ENCODE data around the gene ELOVL3.
A peak's percentile ranks its signal among the peaks of the same experiment; 100 is the strongest.
"Not testable (repeated sequence)": the region's sequence is repeated elsewhere in the genome, so short reads cannot be mapped to it uniquely, and the experiment has no call there.

Gene ELOVL3, protein sequence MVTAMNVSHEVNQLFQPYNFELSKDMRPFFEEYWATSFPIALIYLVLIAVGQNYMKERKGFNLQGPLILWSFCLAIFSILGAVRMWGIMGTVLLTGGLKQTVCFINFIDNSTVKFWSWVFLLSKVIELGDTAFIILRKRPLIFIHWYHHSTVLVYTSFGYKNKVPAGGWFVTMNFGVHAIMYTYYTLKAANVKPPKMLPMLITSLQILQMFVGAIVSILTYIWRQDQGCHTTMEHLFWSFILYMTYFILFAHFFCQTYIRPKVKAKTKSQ

DNA sequence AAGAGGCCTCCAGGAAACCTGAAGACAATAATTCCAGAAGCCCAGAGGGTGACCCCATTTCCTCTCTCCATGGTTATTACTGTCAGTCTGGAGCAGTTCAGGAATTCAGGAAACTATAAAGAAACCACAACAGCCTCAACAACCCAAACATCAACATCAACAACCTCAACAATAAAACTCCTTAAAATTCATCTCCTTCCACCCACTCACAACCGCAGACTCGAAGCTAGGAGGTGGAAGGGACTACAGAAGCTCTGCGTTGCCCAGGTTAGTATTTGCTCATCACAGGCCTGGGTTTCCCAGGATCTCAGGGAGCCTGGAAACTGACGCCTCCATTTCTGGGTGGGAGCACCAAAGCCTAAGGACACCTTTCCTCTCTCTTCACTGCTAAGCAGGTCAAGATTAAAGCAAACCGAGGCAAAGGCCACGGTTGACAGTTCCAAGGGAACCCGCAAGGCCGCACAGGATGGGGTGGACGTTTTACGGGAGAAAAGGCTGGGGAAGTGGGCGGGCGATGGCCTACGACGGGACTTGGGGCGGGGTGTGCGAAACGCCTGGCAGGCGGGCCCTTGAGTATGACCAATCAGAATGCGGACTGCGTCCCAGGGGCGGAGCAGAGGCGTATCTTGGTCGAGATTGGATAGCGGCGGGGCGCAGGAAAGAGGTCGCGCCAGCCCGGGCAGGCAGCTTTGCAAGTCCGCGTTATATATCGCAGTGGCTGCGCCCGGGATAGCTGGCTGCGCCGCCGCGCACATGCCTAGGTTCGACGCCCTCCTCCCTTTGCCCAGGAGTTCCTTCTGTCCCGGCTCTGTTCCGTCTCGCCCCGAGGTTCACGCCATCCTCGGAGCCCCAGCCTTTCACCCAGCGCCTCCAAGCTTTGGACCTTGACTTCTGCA, at the start of gene ELOVL3:
Gene ELOVL3 (plus strand): TSS at position 654 of the 896 bp plus-strand sequence. CDS start 250 bp downstream, outside the sequence.
- DNase-seq (ENCODE audit: low read depth in 2 of 2, low spot score in 1 of 2), result peak; percentile 33 to 66

GRCh38 chr10:102184606-102185005, 41.5 kb upstream of the ELOVL3 start:
- DNase-seq (ENCODE audit: low read depth in 2 of 2, low spot score in 1 of 2), result no peak

- no peak for DNase-seq (ENCODE audit: low read depth in 2 of 2, low spot score in 1 of 2)
These were observed 40.8 kb upstream of the ELOVL3 start for GRCh38 chr10:102185272-102185671.

DNA sequence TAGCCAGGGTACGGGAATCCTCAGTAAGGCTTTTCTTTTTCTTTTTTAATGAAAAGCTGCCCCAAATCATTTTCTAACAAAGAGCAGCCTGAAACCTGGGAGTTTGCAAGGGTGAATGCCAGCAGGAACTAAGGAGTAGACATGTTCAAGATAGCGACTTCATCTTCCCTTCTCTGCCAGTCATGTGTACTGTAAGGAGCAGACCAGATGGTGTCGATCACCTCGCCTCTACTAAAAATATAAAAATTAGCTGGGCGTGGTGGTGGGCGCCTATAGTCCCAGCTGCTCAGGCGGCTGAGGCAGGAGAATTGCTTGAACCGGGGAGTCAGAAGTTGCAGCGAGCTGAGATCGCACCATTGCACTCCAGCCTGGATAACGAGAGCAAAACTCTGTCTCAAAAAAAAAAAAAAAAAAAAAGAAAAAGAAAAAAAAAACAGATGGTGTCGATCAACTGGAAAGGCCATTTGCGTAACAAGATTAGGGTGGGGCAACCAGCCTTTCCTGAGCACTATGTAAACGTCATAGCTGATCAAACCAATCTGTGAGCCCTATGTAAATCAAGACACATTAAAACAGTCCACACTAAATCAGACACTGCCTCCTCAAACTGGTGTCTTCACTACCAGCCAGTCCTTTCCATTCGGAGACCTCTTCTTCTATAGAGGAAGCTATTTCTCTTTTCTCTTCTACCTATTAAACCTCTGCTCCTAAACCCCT, 40.1 kb upstream of the ELOVL3 start:
- DNase-seq (ENCODE audit: low read depth in 2 of 2, low spot score in 1 of 2), result no peak

DNA sequence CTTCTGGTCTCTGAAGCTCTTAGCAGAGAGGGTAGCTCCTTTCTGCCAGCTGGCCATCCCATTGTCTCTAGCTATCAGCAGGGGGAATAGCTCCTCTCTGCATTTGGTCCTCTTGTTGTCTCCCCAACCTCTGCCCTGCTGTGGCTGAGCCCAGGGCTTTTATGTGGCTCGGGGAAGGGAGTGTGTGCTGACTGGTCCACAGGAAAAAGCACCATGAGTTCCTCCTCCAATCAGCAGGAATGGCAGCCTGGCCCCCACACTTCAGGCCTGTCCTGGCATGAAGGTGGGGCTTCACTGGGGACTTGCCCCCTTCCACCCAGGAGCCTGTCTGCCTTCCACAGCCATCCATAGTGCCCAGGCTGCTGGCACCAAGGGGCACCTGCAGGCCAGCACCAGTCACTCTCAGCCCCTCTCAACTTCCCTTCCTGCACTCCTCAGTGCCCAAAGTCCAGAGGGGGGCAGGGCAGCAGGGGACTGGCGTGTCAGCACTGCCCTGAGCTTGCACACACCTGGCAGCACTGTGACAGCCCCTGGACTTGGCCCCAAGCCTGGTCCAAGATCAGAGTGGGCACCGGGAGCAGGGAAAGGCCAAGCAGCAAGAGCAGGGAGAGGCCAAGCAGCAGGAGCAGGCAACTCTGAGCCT, 37.7 kb upstream of the ELOVL3 start:
- DNase-seq (ENCODE audit: low read depth in 2 of 2, low spot score in 1 of 2), result no peak

- DNase-seq (ENCODE audit: low read depth in 2 of 2, low spot score in 1 of 2), result not testable (repeated sequence)
These were observed 36.9 kb upstream of the ELOVL3 start for GRCh38 chr10:102188941-102189898.

- no peak for DNase-seq (ENCODE audit: low read depth in 2 of 2, low spot score in 1 of 2)
These were observed 34.1 kb upstream of the ELOVL3 start for GRCh38 chr10:102191956-102192355.

DNA sequence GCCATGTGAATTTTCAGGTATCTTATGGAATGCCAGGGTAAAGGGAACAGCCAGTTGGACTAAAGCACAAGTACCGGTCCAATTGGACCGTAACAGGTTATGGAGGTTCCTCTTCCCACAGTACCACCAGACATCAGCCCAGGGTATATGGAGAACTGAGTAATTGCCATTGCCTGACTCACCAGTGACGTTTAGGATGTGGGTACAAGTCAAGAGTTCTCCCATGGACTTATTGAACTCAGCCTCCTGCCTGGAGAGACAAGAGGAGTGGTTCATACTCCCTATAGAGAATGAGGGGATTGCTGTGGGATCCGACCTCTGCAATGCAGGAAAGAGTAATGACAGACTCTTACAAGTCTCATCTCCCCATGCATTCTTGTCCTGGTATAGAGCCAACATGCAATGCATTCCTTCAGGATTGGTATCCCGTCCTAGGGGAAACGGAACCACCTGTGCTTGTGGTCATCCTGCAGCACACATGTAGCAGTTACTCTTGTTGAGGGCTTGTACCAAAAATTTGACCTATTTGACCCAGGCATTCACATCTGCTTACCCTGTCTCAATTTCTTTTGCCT, 30.7 kb upstream of the ELOVL3 start:
- DNase-seq (ENCODE audit: low read depth in 2 of 2, low spot score in 1 of 2), result no peak

DNA sequence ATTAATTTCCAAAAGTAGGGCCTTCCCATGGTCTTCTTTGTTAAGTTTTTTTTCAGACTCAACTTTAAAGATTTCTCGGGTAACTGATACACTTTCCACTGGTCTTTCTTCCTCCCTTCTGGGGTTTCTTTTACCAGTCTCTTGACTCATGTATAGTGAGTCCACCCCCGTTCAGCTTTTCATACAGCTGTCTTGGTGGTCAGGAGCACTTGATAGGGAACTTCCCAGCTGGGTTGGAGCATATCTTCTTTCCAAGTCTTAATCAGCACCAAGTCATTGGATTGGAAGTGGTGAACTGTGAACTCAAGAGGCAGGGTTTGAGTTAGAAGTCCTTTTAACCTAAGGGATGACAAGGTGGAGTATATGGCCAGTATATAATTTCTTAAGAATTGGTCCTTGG, 29.2 kb upstream of the ELOVL3 start:
- DNase-seq (ENCODE audit: low read depth in 2 of 2, low spot score in 1 of 2), result no peak

DNA sequence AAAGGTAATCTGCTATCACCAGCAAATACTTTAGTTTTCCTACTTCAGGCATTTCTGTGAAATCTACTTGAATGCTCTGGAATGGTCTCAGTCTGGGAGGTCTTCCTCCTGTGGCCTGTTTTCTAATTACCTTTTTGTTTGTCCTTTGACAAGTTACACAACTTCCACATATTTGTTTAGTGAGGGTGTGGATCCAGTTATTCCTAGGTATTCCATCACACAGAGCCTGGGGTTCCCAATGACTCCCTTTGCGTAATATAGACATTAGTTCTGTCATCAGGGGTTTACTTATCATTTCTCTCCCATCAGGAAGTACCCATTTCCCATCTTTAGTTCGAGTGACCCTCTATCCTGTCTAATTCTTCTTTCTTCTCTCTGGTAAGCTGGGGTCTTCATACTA, 28.1 kb upstream of the ELOVL3 start:
- no peak for DNase-seq (ENCODE audit: low read depth in 2 of 2, low spot score in 1 of 2)

DNA sequence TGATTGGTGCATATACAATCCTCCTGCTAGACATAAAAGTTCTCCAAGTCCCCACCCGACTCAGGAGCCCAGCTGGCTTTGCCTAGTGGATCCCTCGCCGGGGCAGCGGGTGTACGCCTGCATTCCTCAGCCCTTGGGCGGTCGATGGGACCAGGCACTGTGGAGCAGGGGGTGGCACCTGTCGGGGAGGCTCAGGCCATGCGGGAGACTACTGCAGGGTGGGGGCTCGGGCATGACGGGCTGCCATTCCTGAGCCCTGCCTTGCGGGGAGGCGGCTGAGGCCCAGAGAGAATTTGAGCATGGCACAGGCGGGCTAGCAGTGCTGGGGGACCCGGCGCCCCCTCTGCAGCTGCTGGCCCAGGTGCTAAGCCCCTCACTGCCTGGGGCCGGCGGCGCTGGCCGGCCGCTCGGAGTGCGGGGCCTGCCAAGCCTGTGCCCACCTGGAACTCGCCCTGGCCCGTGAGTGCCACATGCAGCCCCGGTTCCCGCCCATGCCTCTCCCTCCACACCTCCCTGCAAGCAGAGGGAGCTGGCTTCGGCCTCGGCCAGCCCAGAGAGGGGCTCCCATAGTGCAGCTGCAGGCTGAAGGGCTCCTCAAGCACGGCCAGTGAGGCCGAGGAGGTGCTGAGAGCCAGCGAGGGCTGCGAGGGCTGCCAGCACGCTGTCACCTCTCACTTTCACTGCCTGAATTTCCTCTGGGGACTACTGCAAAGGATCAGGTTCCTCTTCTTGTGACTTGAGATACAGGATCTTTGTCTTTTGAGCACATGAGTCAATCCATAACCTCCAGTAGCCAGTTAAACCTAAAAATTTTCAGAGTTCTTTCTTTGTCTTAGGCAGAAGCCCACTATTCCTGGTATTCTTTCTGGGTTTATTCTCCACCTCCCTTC, 25.1 kb upstream of the ELOVL3 start:
- no peak for DNase-seq (ENCODE audit: low read depth in 2 of 2, low spot score in 1 of 2)

GRCh38 chr10:102202386-102202785, 23.7 kb upstream of the ELOVL3 start:
- DNase-seq (ENCODE audit: low read depth in 2 of 2, low spot score in 1 of 2), result no peak

GRCh38 chr10:102208311-102209035, 17.6 kb upstream of the ELOVL3 start:
- no peak for DNase-seq (ENCODE audit: low read depth in 2 of 2, low spot score in 1 of 2)

- DNase-seq (ENCODE audit: low read depth in 2 of 2, low spot score in 1 of 2), result no peak
These were observed 14.3 kb upstream of the ELOVL3 start for GRCh38 chr10:102211615-102212299.

DNA sequence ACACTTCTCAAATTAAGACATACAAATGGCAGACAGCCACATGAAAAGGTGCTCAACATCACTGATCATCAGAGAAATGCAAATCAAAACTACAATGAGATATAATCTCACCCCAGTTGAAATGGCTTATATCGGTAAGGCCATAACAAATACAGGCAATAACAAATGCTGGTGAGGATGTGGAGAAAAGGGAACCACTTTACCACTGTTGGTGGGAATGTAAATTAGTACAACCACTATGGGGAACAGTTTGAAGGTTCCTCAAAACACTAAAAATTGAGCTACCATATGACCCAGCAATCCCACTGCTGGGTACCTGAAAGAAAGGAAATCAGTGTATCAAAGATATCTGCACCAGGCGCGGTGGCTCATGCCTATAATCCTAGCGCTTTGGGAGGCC, 12.5 kb upstream of the ELOVL3 start:
- not testable (repeated sequence) for DNase-seq (ENCODE audit: low read depth in 2 of 2, low spot score in 1 of 2)

GRCh38 chr10:102219370-102219769, 6.7 kb upstream of the ELOVL3 start:
- DNase-seq (ENCODE audit: low read depth in 2 of 2, low spot score in 1 of 2), result no peak

DNA sequence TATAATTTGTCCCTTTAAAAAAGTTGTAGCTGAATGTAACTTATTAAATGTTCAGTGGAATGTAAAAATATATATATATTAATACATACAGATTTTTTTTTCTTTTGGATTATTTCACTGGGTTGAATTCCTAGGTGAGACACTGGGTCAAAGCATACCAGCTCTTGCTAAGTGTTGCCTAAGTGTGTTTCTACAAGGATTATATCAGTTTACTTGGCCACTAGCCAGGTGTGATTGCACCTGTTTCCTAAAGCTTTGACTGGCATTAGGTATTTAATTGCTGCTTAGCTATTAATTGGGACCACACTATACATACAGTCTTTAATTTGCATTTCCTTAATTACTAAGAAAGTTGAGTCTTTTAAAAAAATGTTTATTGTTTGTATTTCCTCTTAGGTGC, 5.5 kb upstream of the ELOVL3 start:
- no peak for DNase-seq (ENCODE audit: low read depth in 2 of 2, low spot score in 1 of 2)

- DNase-seq (ENCODE audit: low read depth in 2 of 2, low spot score in 1 of 2), result no peak
These were observed 3.3 kb upstream of the ELOVL3 start for GRCh38 chr10:102222797-102223196.

All from stimulated activated CD8-positive, alpha-beta memory T cell treated with anti-CD3 and anti-CD28 coated beads, Interleukin-4, amount 100 ng/mL, for 1 hour (primary cell).